GM12892 (cell line): Measurements from ENCODE around the gene HMGN5.

Experiments used
- POLR2A ChIP-seq: IDR thresholded peaks from 2 replicates; pipeline ENCODE4 v1.6.1; 2011; ENCODE audit warnings: low read depth, low read length, control low read depth
- POLR2AphosphoS5 ChIP-seq: IDR thresholded peaks from 2 replicates; pipeline ENCODE4 v1.6.1; 2011; ENCODE audit warnings: low read depth, low read length, control low read depth

DNA sequence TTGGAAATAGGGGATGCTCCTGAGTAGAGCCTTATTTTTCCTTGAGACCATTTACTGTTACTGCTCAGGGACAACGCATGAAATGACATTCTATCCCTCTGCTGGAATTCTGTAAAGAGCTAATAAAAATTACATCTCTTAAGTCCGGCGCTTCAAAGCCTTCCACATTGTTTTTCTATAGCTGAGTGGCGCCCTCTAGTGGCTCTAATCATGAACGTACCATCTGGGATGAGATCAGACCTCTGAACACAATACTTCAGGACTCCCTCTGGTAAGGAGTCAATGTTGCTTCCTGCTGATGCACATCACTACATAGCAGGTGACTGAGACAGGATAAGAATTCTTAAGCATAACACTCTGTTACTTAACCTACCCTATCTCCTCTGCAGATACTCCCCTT, 6.0 kb downstream of the HMGN5 start:
- TF ChIP-seq POLR2AphosphoS5 (no peak), POLR2A (no peak)
